Neural cell (in vitro differentiated cells): Measurements from ENCODE around the gene SAT1. TPM values are rescaled to one million over a fixed set of nuclear protein-coding genes. Genes with fewer than 3 reads are reported as not detected.

Source experiments
- H2AFZ ChIP-seq: fragments of 200-600, 300-800 bp; sonication (generic), shearing (Covaris generic); 2 replicates; pipeline ENCODE4 v1.6.0; 2014; ENCODE audit warnings: low read depth, mild to moderate bottlenecking, antibody characterized with exemption, low read length, moderate library complexity
- H3F3A ChIP-seq: fragments of 200-600 bp; shearing (Covaris generic); 2 replicates; pipeline ENCODE4 v1.6.1; 2016; ENCODE audit warnings: mild to moderate bottlenecking, moderate library complexity, mixed read lengths, antibody characterized with exemption, low read length; ENCODE audit not compliant: insufficient read depth, poor library complexity, severe bottlenecking
- H3K27ac ChIP-seq: fragments of 200-600, 300-800 bp; sonication (generic), shearing (Covaris generic); 2 replicates; pipeline ENCODE4 v1.5.1; 2014; ENCODE audit warnings: mild to moderate bottlenecking, low read length, moderate library complexity
- H3K27me3 ChIP-seq: fragments of 300-800, 200-600 bp; sonication (generic), shearing (Covaris generic); 2 replicates; pipeline ENCODE4 v1.6.0; 2014; ENCODE audit warnings: mild to moderate bottlenecking, low read depth, low read length, moderate library complexity; ENCODE audit not compliant: insufficient read depth
- H3K36me3 ChIP-seq: fragments of 300-800, 200-600 bp; sonication (generic), shearing (Covaris generic); 2 replicates; pipeline ENCODE4 v1.5.1; 2014; ENCODE audit warnings: mild to moderate bottlenecking, antibody characterized with exemption, low read length, moderate library complexity; ENCODE audit not compliant: insufficient read depth
- H3K4me2 ChIP-seq: fragments of 300-800, 200-600 bp; sonication (generic), shearing (Covaris generic); 2 replicates; pipeline ENCODE4 v1.6.0; 2014; ENCODE audit warnings: mild to moderate bottlenecking, low read length
- H3K4me3 ChIP-seq: fragments of 300-800, 200-600 bp; sonication (generic), shearing (Covaris generic); 2 replicates; pipeline ENCODE4 v1.5.1; 2014; ENCODE audit warnings: mild to moderate bottlenecking, low read length, moderate library complexity
- H3K79me2 ChIP-seq: fragments of 200-600 bp; shearing (Covaris generic); replicated peaks from 2 replicates; pipeline ENCODE4 v1.6.0; 2014; ENCODE audit warnings: mild to moderate bottlenecking, low read length, moderate library complexity; ENCODE audit not compliant: insufficient read depth
- H3K9ac ChIP-seq: fragments of 300-800, 200-600 bp; sonication (generic), shearing (Covaris generic); 2 replicates; pipeline ENCODE4 v1.6.1; 2016; ENCODE audit warnings: mild to moderate bottlenecking, low read length, mixed read lengths
- H3K9me2 ChIP-seq: fragments of 200-600 bp; shearing (Covaris generic); 2 replicates; pipeline ENCODE4 v1.6.1; 2016; ENCODE audit warnings: mild to moderate bottlenecking, low read length, mixed read lengths; ENCODE audit not compliant: insufficient read depth
- H3K9me3 ChIP-seq: fragments of 200-600, 300-800 bp; sonication (generic), shearing (Covaris generic); 2 replicates; pipeline ENCODE4 v1.6.1; 2016; ENCODE audit warnings: mild to moderate bottlenecking, mixed run types, low read length, moderate library complexity, mixed read lengths
- H4K20me1 ChIP-seq: fragments of 200-600 bp; shearing (Covaris generic); 2 replicates; pipeline ENCODE4 v1.6.1; 2016; ENCODE audit warnings: mild to moderate bottlenecking, mixed run types; ENCODE audit not compliant: insufficient read depth
- CTCF ChIP-seq: fragments of 450-650 bp; IDR thresholded peaks from 2 replicates; pipeline ENCODE4 v1.5.1; 2014; ENCODE audit warnings: antibody characterized with exemption, mild to moderate bottlenecking, moderate library complexity; ENCODE audit not compliant: poor library complexity, severe bottlenecking
- EP300 ChIP-seq: fragments of 450-650 bp; conservative IDR thresholded peaks from 2 replicates; pipeline ENCODE4 v1.6.1; 2014; ENCODE audit warnings: antibody characterized with exemption, mild to moderate bottlenecking, moderate library complexity; ENCODE audit not compliant: poor library complexity, severe bottlenecking
- EZH2 ChIP-seq: fragments of 200-600, 300-800 bp; shearing (Covaris generic), sonication (generic); IDR thresholded peaks from 2 replicates; pipeline ENCODE4 v1.6.1; 2014; ENCODE audit warnings: antibody characterized with exemption, low read length, borderline replicate concordance, mild to moderate bottlenecking; ENCODE audit not compliant: insufficient read depth, poor library complexity, severe bottlenecking
- MXI1 ChIP-seq: fragments of 450-650 bp; conservative IDR thresholded peaks from 2 replicates; pipeline ENCODE4 v1.6.1; 2014; ENCODE audit warnings: antibody characterized with exemption, mild to moderate bottlenecking; ENCODE audit not compliant: poor library complexity, severe bottlenecking
- POLR2AphosphoS5 ChIP-seq: IDR thresholded peaks from 2 replicates; pipeline ENCODE4 v1.6.1; 2012
- RAD21 ChIP-seq: fragments of 450-650 bp; conservative IDR thresholded peaks from 2 replicates; pipeline ENCODE4 v1.6.1; 2014; ENCODE audit warnings: antibody characterized with exemption, mild to moderate bottlenecking, moderate library complexity
- REST ChIP-seq: IDR thresholded peaks from 2 replicates; pipeline ENCODE4 v1.6.1; 2012; ENCODE audit warnings: borderline replicate concordance
- SMC3 ChIP-seq: fragments of 450-650 bp; conservative IDR thresholded peaks from 2 replicates; pipeline ENCODE4 v1.6.1; 2014; ENCODE audit warnings: antibody characterized with exemption, mild to moderate bottlenecking, moderate library complexity; ENCODE audit not compliant: poor library complexity
- TAF1 ChIP-seq: IDR thresholded peaks from 2 replicates; pipeline ENCODE4 v1.6.1; 2012; ENCODE audit warnings: low read depth
- polyA plus RNA-seq: library from polyadenylated mRNA; depleted of rRNA; stranded (reverse); fragments of >200 nt; gene quantifications from 2 replicates; pipeline ENCODE4 v1.2.3, GENCODE V29; 2014

Gene SAT1
- polyA plus RNA-seq, 1 donor from 2014 or later = 95.2 TPM

GRCh38 chrX:23805389-23805788, 22.4 kb downstream of the SAT1 start:
- H3K79me2 ChIP-seq = no peaks in the 10 kb centered on the region
- H3K4me2 ChIP-seq = no peak overlapping the region
- H3K9me2 ChIP-seq = no peaks in the 10 kb centered on the region
- no peak for TF ChIP-seq EP300
- TF ChIP-seq EZH2 = no peak
- TF ChIP-seq RAD21 = no peak
- TF ChIP-seq POLR2AphosphoS5 = no peak
- TF ChIP-seq SMC3 = no peak
- TF ChIP-seq MXI1 = no peak
- no peak for TF ChIP-seq REST
- TF ChIP-seq TAF1 = no peak
- TF ChIP-seq CTCF = no peak
- no peaks in the 10 kb centered on the region for H3K9me3 ChIP-seq
- H3K36me3 ChIP-seq = no peaks in the 10 kb centered on the region
- no peaks in the 10 kb centered on the region for H3F3A ChIP-seq
- H3K4me3 ChIP-seq = no peak overlapping the region
- no peak overlapping the region for H3K9ac ChIP-seq
- no peaks in the 10 kb centered on the region for H4K20me1 ChIP-seq
- H3K27ac ChIP-seq = no peak overlapping the region
- H2AFZ ChIP-seq = no peak overlapping the region
- no peaks in the 10 kb centered on the region for H3K27me3 ChIP-seq

- no peak overlapping the region for H2AFZ ChIP-seq
- H3F3A ChIP-seq = no peaks in the 10 kb centered on the region
- no peaks in the 10 kb centered on the region for H3K9me3 ChIP-seq
- H3K27me3 ChIP-seq = no peaks in the 10 kb centered on the region
- no peak overlapping the region for H3K9ac ChIP-seq
- H4K20me1 ChIP-seq = no peaks in the 10 kb centered on the region
- no peaks in the 10 kb centered on the region for H3K9me2 ChIP-seq
- TF ChIP-seq TAF1 (no peak), EZH2 (no peak), CTCF (no peak), EP300 (no peak), MXI1 (no peak), RAD21 (no peak), SMC3 (no peak), POLR2AphosphoS5 (no peak), REST (no peak)
- H3K4me2 ChIP-seq = no peak overlapping the region
- no peaks in the 10 kb centered on the region for H3K36me3 ChIP-seq
- no peak overlapping the region for H3K4me3 ChIP-seq
- no peaks in the 10 kb centered on the region for H3K79me2 ChIP-seq
- no peak overlapping the region for H3K27ac ChIP-seq
These were observed 27.3 kb downstream of the SAT1 start for GRCh38 chrX:23810279-23810678.
